ENCODE measurements around the gene PSMG3.

The PSMG3 gene

GRCh38 chr7:1546274-1546908 lies 23.4 kb downstream of the PSMG3 start:
- no peak for TF ChIP-seq CTCF (IDR thresholded peaks at IDR 0.05)
- no peaks in the 10 kb centered on the region for H3K36me3 ChIP-seq (ENCODE audit: control insufficient read depth, insufficient read depth, low read length)

GRCh38 chr7:1545417-1546246 lies 24.2 kb downstream of the PSMG3 start:
- TF ChIP-seq CTCF (IDR thresholded peaks at IDR 0.05): no peak
- H3K27ac ChIP-seq: no peak overlapping the region
- no peaks in the 10 kb centered on the region for H3K4me1 ChIP-seq
- H3K4me2 ChIP-seq (ENCODE audit: low read length): no peak overlapping the region
- no peaks in the 10 kb centered on the region for H3K27me3 ChIP-seq (ENCODE audit: control insufficient read depth, insufficient read depth, low read length)
- H3K4me3 ChIP-seq (ENCODE audit: low read depth, low read length): no peak overlapping the region
- H3K36me3 ChIP-seq (ENCODE audit: control insufficient read depth, insufficient read depth, low read length): no peaks in the 10 kb centered on the region
- no peaks in the 10 kb centered on the region for H3K9me3 ChIP-seq (ENCODE audit: control insufficient read depth, low read length)
- H3K9ac ChIP-seq: no peak overlapping the region
- H3K79me2 ChIP-seq: no peaks in the 10 kb centered on the region
- no peak overlapping the region for H2AFZ ChIP-seq

More at GRCh38 chr7:1546274-1546908, 23.4 kb downstream of the PSMG3 start:
- Histone ChIP-seq H3K27me3 (ENCODE audit: control insufficient read depth, insufficient read depth, low read length) (no peaks in the 10 kb centered on the region), H3K9me3 (ENCODE audit: control insufficient read depth, low read length) (no peaks in the 10 kb centered on the region), H3K4me3 (ENCODE audit: low read depth, low read length) (no peak overlapping the region), H3K27ac (no peak overlapping the region), H2AFZ (no peak overlapping the region), H3K9ac (no peak overlapping the region), H3K79me2 (no peaks in the 10 kb centered on the region), H3K4me1 (no peaks in the 10 kb centered on the region), H3K4me2 (ENCODE audit: low read length) (no peak overlapping the region)

GRCh38 chr7:1544896-1545416 lies 24.9 kb downstream of the PSMG3 start:
- Histone ChIP-seq H3K27ac (no peak overlapping the region), H3K9ac (no peak overlapping the region)

GRCh38 chr7:1544178-1544895 lies 25.5 kb downstream of the PSMG3 start:
- no peak overlapping the region for H3K4me2 ChIP-seq (ENCODE audit: low read length)
- no peaks in the 10 kb centered on the region for H3K36me3 ChIP-seq (ENCODE audit: control insufficient read depth, insufficient read depth, low read length)
- H3K27ac ChIP-seq: no peak overlapping the region
- H3K9me3 ChIP-seq (ENCODE audit: control insufficient read depth, low read length): no peaks in the 10 kb centered on the region
- H3K9ac ChIP-seq: no peak overlapping the region
- no peaks in the 10 kb centered on the region for H3K27me3 ChIP-seq (ENCODE audit: control insufficient read depth, insufficient read depth, low read length)
- no peaks in the 10 kb centered on the region for H3K4me1 ChIP-seq
- no peak for TF ChIP-seq CTCF (IDR thresholded peaks at IDR 0.05)
- H2AFZ ChIP-seq: no peak overlapping the region
- H3K79me2 ChIP-seq: no peaks in the 10 kb centered on the region
- H3K4me3 ChIP-seq (ENCODE audit: low read depth, low read length): no peak overlapping the region

More at GRCh38 chr7:1544896-1545416, 24.9 kb downstream of the PSMG3 start:
- no peaks in the 10 kb centered on the region for H3K79me2 ChIP-seq
- H3K9me3 ChIP-seq (ENCODE audit: control insufficient read depth, low read length): no peaks in the 10 kb centered on the region
- TF ChIP-seq CTCF (IDR thresholded peaks at IDR 0.05): no peak
- no peak overlapping the region for H3K4me3 ChIP-seq (ENCODE audit: low read depth, low read length)
- H3K27me3 ChIP-seq (ENCODE audit: control insufficient read depth, insufficient read depth, low read length): no peaks in the 10 kb centered on the region
- H3K4me1 ChIP-seq: no peaks in the 10 kb centered on the region
- H3K36me3 ChIP-seq (ENCODE audit: control insufficient read depth, insufficient read depth, low read length): no peaks in the 10 kb centered on the region
- no peak overlapping the region for H2AFZ ChIP-seq
- no peak overlapping the region for H3K4me2 ChIP-seq (ENCODE audit: low read length)
